ENCODE results near the gene RPL38. TPM values are rescaled to one million over a fixed set of nuclear protein-coding genes. Genes with fewer than 3 reads are reported as not detected.

RPL38 gene
- total and polyA plus RNA-seq, 4 donors: 1,051 to 1,608 (median 1,150) TPM

GRCh38 chr17:74250324-74250995, 47.0 kb downstream of the RPL38 start:
- H3K4me3 ChIP-seq (ENCODE audit: low read depth, low read length): no peak overlapping the region
- H3K27ac ChIP-seq (ENCODE audit: low read depth, low read length): no peak overlapping the region
- peaks cover 60% of the 10 kb centered on the region for H3K36me3 ChIP-seq (ENCODE audit: control insufficient read depth, insufficient read depth, low read length)
- no peaks in the 10 kb centered on the region for H3K9me3 ChIP-seq (ENCODE audit: control insufficient read depth, insufficient read depth, low read length)
- H3K27me3 ChIP-seq (ENCODE audit: control insufficient read depth, insufficient read depth, low read length): no peaks in the 10 kb centered on the region
- WGBS (ENCODE audit: insufficient coverage): 71% methylated on average over 11 of the region's 12 CpGs
- DNase-seq (ENCODE audit: low read depth in 4 of 6, low spot score in 6 of 6): peak in 2 of 6 donors; percentile 46 to 73
- H3K4me1 ChIP-seq (ENCODE audit: control insufficient read depth, insufficient read depth, low read length): peaks cover 31% of the 10 kb centered on the region

DNA sequence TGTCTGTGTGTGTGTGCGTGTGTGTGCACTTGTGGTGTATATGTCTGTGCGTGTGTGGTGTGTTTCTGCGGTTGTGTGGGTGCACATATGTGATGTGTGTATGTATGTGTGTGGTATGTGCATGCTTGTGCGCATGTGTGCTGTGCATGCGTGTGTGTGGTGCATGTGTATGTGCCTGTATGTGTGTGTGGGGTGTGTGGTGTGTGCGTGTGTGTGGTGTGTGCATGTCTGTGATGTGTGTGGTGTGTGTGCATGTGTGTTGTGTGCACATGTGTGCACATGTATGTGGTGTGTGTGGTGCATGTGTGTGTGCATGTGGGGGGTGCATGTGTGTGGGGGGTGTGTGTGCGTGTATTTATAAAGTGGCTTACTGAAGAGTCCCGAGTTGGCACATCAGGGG, 47.6 kb downstream of the RPL38 start:
- Histone ChIP-seq H3K4me3 (ENCODE audit: low read depth, low read length) (no peak overlapping the region), H3K4me1 (ENCODE audit: control insufficient read depth, insufficient read depth, low read length) (peaks cover 25% of the 10 kb centered on the region), H3K9me3 (ENCODE audit: control insufficient read depth, insufficient read depth, low read length) (no peaks in the 10 kb centered on the region), H3K27me3 (ENCODE audit: control insufficient read depth, insufficient read depth, low read length) (no peaks in the 10 kb centered on the region), H3K36me3 (ENCODE audit: control insufficient read depth, insufficient read depth, low read length) (peaks cover 66% of the 10 kb centered on the region), H3K27ac (ENCODE audit: low read depth, low read length) (no peak overlapping the region)
- DNase-seq (ENCODE audit: low read depth in 4 of 6, low spot score in 6 of 6): no peak
- 96% methylated on average over 7 of the region's 8 CpGs for WGBS (ENCODE audit: insufficient coverage)

DNA sequence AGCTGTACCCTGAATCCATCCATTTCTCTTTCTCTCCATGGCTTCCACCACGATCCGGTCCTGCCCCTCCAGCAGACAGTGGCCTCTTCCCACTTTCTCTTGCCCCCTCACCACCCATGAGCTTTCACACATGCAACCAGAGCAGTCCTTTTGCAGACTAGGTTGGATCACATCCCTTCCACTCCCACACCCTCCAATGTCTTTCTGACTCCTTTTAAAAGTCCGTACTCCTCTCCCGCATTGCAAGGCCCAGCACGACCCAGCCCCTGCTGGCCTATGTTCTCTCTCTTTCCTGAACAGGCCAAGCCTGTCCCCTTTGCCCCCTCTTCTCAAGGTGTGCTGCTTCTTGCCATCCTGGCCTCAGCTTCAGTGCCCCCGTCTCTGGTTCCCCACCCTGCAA, 48.1 kb downstream of the RPL38 start:
- Histone ChIP-seq H3K4me3 (ENCODE audit: low read depth, low read length) (no peak overlapping the region), H3K36me3 (ENCODE audit: control insufficient read depth, insufficient read depth, low read length) (peaks cover 70% of the 10 kb centered on the region), H3K4me1 (ENCODE audit: control insufficient read depth, insufficient read depth, low read length) (peaks cover 20% of the 10 kb centered on the region), H3K27me3 (ENCODE audit: control insufficient read depth, insufficient read depth, low read length) (no peaks in the 10 kb centered on the region), H3K27ac (ENCODE audit: low read depth, low read length) (no peak overlapping the region), H3K9me3 (ENCODE audit: control insufficient read depth, insufficient read depth, low read length) (no peaks in the 10 kb centered on the region)
- DNase-seq (ENCODE audit: low read depth in 4 of 6, low spot score in 6 of 6): no peak
- 90% methylated on average over 6 of the region's 6 CpGs for WGBS (ENCODE audit: insufficient coverage)

DNA sequence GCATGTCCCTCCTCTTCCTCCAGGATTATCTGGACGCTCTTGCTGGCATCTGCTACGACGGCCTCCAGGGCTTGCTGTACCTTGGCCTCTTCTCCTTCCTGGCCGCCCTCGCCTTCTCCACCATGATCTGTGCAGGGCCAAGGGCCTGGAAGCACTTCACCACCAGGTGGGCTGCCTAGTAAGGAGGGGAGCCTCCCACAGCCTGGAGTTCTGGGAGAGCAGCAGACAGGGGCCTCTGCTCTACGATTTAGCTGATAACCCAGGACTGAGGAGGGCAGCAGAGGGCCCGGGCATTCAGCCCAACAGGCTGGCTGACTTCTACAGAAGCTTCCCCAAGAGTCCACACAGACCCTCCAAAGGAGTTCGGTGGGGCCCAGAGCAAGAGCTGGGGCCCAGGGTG, 48.7 kb downstream of the RPL38 start:
- 87% methylated on average over 4 of the region's 8 CpGs for WGBS (ENCODE audit: insufficient coverage)
- Histone ChIP-seq H3K4me3 (ENCODE audit: low read depth, low read length) (no peak overlapping the region), H3K9me3 (ENCODE audit: control insufficient read depth, insufficient read depth, low read length) (no peaks in the 10 kb centered on the region), H3K4me1 (ENCODE audit: control insufficient read depth, insufficient read depth, low read length) (peaks cover 20% of the 10 kb centered on the region), H3K36me3 (ENCODE audit: control insufficient read depth, insufficient read depth, low read length) (peaks cover 74% of the 10 kb centered on the region), H3K27me3 (ENCODE audit: control insufficient read depth, insufficient read depth, low read length) (no peaks in the 10 kb centered on the region), H3K27ac (ENCODE audit: low read depth, low read length) (no peak overlapping the region)
- no peak for DNase-seq (ENCODE audit: low read depth in 4 of 6, low spot score in 6 of 6)

GRCh38 chr17:74253036-74253435, 49.6 kb downstream of the RPL38 start:
- Histone ChIP-seq H3K9me3 (ENCODE audit: control insufficient read depth, insufficient read depth, low read length) (no peaks in the 10 kb centered on the region), H3K27ac (ENCODE audit: low read depth, low read length) (no peak overlapping the region), H3K36me3 (ENCODE audit: control insufficient read depth, insufficient read depth, low read length) (peaks cover 68% of the 10 kb centered on the region), H3K4me1 (ENCODE audit: control insufficient read depth, insufficient read depth, low read length) (peaks cover 20% of the 10 kb centered on the region), H3K4me3 (ENCODE audit: low read depth, low read length) (no peak overlapping the region), H3K27me3 (ENCODE audit: control insufficient read depth, insufficient read depth, low read length) (no peaks in the 10 kb centered on the region)
- DNase-seq (ENCODE audit: low read depth in 4 of 6, low spot score in 6 of 6): no peak
- 80% methylated on average over 12 of the region's 13 CpGs for WGBS (ENCODE audit: insufficient coverage)

GRCh38 chr17:74257311-74257710, 53.8 kb downstream of the RPL38 start:
- no peaks in the 10 kb centered on the region for H3K27me3 ChIP-seq (ENCODE audit: control insufficient read depth, insufficient read depth, low read length)
- H3K27ac ChIP-seq (ENCODE audit: low read depth, low read length): no peak overlapping the region
- H3K4me1 ChIP-seq (ENCODE audit: control insufficient read depth, insufficient read depth, low read length): peaks cover 18% of the 10 kb centered on the region
- H3K4me3 ChIP-seq (ENCODE audit: low read depth, low read length): no peak overlapping the region
- no peaks in the 10 kb centered on the region for H3K9me3 ChIP-seq (ENCODE audit: control insufficient read depth, insufficient read depth, low read length)
- DNase-seq (ENCODE audit: low read depth in 4 of 6, low spot score in 6 of 6): no peak
- 85% methylated on average over 8 of the region's 10 CpGs for WGBS (ENCODE audit: insufficient coverage)
- peaks cover 46% of the 10 kb centered on the region for H3K36me3 ChIP-seq (ENCODE audit: control insufficient read depth, insufficient read depth, low read length)

DNA sequence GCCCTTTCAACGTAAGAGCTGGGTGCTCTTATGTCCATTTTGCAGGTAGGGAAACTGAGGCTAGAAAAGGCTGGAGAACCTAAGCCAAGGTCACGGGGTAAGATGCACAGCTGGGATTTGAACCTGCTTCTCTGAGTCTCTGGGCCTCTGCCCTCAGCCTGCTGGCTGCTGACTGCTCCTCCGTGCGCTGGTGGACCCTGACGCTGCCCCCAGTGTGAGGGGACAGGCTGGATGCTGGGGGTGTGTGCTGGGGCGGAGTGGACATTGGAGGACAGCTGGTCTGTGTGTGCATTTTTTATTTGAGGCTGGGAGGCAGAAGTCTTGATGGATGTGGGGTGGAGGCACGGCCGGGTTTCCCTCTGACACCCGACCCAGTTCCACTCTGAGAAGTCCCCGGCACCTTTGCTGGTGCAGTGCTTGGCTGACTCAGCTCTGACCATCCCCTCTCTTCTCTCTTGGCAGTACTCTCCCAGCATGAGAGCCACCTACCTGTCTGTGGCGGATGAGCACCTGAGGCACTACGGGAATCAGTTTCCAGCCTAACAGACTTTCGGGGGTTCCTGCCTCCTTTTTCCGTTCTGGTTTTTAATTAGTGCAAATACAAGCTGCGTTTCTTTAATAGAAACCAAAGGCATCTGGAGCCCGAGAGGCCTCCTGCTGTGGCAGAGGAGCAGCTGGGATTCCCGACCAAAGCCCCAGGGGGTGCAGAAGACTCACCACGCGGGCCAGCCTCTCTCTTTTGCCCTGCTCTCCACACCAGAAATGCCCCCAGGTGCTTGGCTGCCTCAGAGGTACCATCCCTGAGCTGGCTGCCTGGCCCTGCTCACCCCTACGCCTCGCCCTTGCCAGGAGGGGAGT, 56.4 kb downstream of the RPL38 start:
- Histone ChIP-seq H3K4me3 (ENCODE audit: low read depth, low read length) (no peak overlapping the region), H3K27me3 (ENCODE audit: control insufficient read depth, insufficient read depth, low read length) (no peaks in the 10 kb centered on the region), H3K36me3 (ENCODE audit: control insufficient read depth, insufficient read depth, low read length) (peaks cover 32% of the 10 kb centered on the region), H3K4me1 (ENCODE audit: control insufficient read depth, insufficient read depth, low read length) (peaks cover 18% of the 10 kb centered on the region), H3K9me3 (ENCODE audit: control insufficient read depth, insufficient read depth, low read length) (no peaks in the 10 kb centered on the region), H3K27ac (ENCODE audit: low read depth, low read length) (no peak overlapping the region)
- DNase-seq (ENCODE audit: low read depth in 4 of 6, low spot score in 6 of 6): peak in 1 of 6 donors; percentile 52
- 61% methylated on average over 16 of the region's 21 CpGs for WGBS (ENCODE audit: insufficient coverage)

Other genes with a start within 250 kb of the RPL38 start
- gene TTYH2, start 9.9 kb downstream of the RPL38 start, total RNA-seq: 10 to 100 TPM; 25.0 to 27.5 TPM
- gene TTYH2, start 9.9 kb downstream of the RPL38 start, polyA plus RNA-seq (ENCODE audit: insufficient read length in 2 of 2): 10 to 100 TPM; 59.2 to 66.4 TPM
- 1 to 10 TPM in 1 of 2 donors, under 1 TPM in 1; 0.69 to 6.4 TPM for gene DNAI2, start 70.6 kb downstream of the RPL38 start, total RNA-seq
- 1 to 10 TPM; 5.4 to 7.4 TPM for gene DNAI2, start 70.6 kb downstream of the RPL38 start, polyA plus RNA-seq (ENCODE audit: insufficient read length in 2 of 2)
- gene KIF19, start 122.5 kb downstream of the RPL38 start, total RNA-seq: 1 to 10 TPM; 1.8 to 2.7 TPM
- 1 to 10 TPM; 2.3 to 2.8 TPM for gene KIF19, start 122.5 kb downstream of the RPL38 start, polyA plus RNA-seq (ENCODE audit: insufficient read length in 2 of 2)
- gene BTBD17, start 158.2 kb downstream of the RPL38 start, total RNA-seq: 10 to 100 TPM in 1 of 2 donors, 1 to 10 TPM in 1; 9.4 to 10.1 TPM
- 10 to 100 TPM; 25.2 to 31.0 TPM for gene BTBD17, start 158.2 kb downstream of the RPL38 start, polyA plus RNA-seq (ENCODE audit: insufficient read length in 2 of 2)
- gene GPR142, start 163.8 kb downstream of the RPL38 start, total RNA-seq: under 1 TPM; 0.22 to 0.59 TPM
- under 1 TPM; 0.43 to 0.86 TPM for gene GPR142, start 163.8 kb downstream of the RPL38 start, polyA plus RNA-seq (ENCODE audit: insufficient read length in 2 of 2)
- gene GPRC5C, start 228.4 kb downstream of the RPL38 start, total RNA-seq: 10 to 100 TPM; 16.3 to 98.7 TPM
- gene GPRC5C, start 228.4 kb downstream of the RPL38 start, polyA plus RNA-seq (ENCODE audit: insufficient read length in 2 of 2): 10 to 100 TPM; 10.4 to 19.1 TPM

Measured in spinal cord (tissue), 10 donors.